ENCODE results near the gene DNM3. TPM values are rescaled to one million over a fixed set of nuclear protein-coding genes. Genes with fewer than 3 reads are reported as not detected.

The DNM3 gene
- total and polyA plus RNA-seq, 2 donors (not counting 1 experiment from before 2014, with no cell fraction given): 1.0 to 1.3 TPM

DNA sequence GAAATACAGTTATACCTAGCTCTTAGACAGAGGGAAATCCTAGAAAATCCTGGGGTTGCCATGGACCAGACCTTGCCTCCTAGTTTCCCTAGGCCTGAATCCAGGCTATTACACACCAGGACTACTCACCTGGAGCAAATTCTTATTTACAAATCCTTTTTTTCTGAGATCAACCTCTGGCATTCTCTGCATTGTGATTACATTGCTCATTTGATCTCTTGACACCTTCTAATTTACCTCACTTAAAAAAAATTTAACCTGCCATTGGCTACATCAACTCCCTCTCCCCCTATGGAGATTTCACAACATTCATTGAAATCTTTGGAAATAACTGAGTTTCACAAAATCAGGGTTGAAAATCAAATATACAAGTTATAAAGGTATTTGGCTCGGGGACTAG lies 576.3 kb downstream of the DNM3 start:
- Histone ChIP-seq H4K20me1 (ENCODE audit: control insufficient read depth, insufficient read depth, low read length, poor library complexity, severe bottlenecking) (no peaks in the 10 kb centered on the region), H3K27ac (ENCODE audit: low read length in 2 of 2) (no peak overlapping the region), H3K36me3 (replicated peaks in 1 of 2; ENCODE audit: control extremely low read depth in 1 of 2, control insufficient read depth in 1 of 2, extremely low read depth in 1 of 2, insufficient read depth in 2 of 2, low read length in 1 of 2) (no peaks in the 10 kb centered on the region), H3K79me2 (ENCODE audit: control insufficient read depth, insufficient read depth, low read length) (no peaks in the 10 kb centered on the region), H3K4me2 (replicated peaks; ENCODE audit: low read depth, low read length, poor library complexity, severe bottlenecking) (no peak overlapping the region), H3K4me1 (ENCODE audit: control insufficient read depth in 2 of 2, insufficient read depth in 2 of 2, low read length in 2 of 2) (no peaks in the 10 kb centered on the region), H3K27me3 (replicated peaks in 1 of 4; ENCODE audit: control extremely low read depth in 1 of 4, control insufficient read depth in 3 of 4, insufficient read depth in 4 of 4, low read length in 3 of 4) (no peaks in the 10 kb centered on the region), H3K9me3 (ENCODE audit: control extremely low read depth in 1 of 3, control insufficient read depth in 2 of 3, insufficient read depth in 1 of 3, low read length in 2 of 3) (no peaks in the 10 kb centered on the region), H3K9ac (ENCODE audit: low read length) (no peak overlapping the region), H3K4me3 (ENCODE audit: control extremely low read depth in 1 of 5, extremely low read depth in 1 of 5, insufficient read depth in 1 of 5, low read depth in 2 of 5, low read length in 4 of 5) (no peak overlapping the region), H2AFZ (ENCODE audit: insufficient read depth, low read depth, low read length, poor library complexity, severe bottlenecking) (no peak overlapping the region)
- H3K27me3 Mint-ChIP-seq: no peaks in the 10 kb centered on the region
- intact Hi-C loops (cut with micrococcal nuclease): no loop called here
- H3K27ac Mint-ChIP-seq: no peak overlapping the region
- DNase-seq (no peak), ATAC-seq (ENCODE audit: low read depth) (no peak)
- H3K4me1 Mint-ChIP-seq: no peaks in the 10 kb centered on the region
- H3K4me3 Mint-ChIP-seq: no peak overlapping the region
- 100% methylated on average over 1 of the region's 1 CpG for WGBS (ENCODE audit: insufficient coverage)
- POLR2A ChIA-PET: no interaction called here
- H3K9me3 Mint-ChIP-seq (ENCODE audit: insufficient read depth): no peaks in the 10 kb centered on the region
- CTCF ChIA-PET: interaction anchor here (1.5 to 3.4 kb wide), 3 partner anchors 8 to 415 kb away, joined by 3 to 14 read pairs (median 4); no protein-coding TSS in a partner anchor
- no peak for TF ChIP-seq EZH2 (IDR thresholded peaks at IDR 0.05; ENCODE audit: borderline replicate concordance, insufficient read depth, low read depth, low read length, poor library complexity, severe bottlenecking)
- TF ChIP-seq, protein P1, sequence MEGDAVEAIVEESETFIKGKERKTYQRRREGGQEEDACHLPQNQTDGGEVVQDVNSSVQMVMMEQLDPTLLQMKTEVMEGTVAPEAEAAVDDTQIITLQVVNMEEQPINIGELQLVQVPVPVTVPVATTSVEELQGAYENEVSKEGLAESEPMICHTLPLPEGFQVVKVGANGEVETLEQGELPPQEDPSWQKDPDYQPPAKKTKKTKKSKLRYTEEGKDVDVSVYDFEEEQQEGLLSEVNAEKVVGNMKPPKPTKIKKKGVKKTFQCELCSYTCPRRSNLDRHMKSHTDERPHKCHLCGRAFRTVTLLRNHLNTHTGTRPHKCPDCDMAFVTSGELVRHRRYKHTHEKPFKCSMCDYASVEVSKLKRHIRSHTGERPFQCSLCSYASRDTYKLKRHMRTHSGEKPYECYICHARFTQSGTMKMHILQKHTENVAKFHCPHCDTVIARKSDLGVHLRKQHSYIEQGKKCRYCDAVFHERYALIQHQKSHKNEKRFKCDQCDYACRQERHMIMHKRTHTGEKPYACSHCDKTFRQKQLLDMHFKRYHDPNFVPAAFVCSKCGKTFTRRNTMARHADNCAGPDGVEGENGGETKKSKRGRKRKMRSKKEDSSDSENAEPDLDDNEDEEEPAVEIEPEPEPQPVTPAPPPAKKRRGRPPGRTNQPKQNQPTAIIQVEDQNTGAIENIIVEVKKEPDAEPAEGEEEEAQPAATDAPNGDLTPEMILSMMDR (IDR thresholded peaks at IDR 0.05): no peak

DNA sequence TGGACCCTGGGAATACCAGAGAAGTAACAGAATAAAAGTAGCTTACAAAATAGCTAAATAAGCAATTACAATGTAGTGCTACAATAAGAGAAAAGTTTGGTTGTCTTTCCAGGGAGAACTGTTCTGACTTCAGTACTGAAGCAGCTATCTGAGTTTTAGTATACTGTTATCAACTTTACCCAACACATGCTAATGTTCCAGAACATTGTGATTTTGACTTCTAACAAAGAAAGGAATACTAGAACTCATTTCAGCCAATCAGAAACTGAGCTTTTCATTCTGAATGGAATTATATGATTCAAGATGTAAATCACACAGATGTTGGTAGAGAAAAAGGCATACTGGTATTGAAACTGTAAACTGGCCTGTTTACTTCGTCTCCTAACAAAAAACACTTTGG lies 579.1 kb downstream of the DNM3 start, which contains the start of gene C1orf105:
Gene C1orf105 (plus strand): TSS at position 301 of the 400 bp plus-strand sequence. CDS start 201 bp downstream, outside the sequence.
- H3K27ac Mint-ChIP-seq: no peak within 1 kb of the TSS
- H3K9me3 Mint-ChIP-seq (ENCODE audit: insufficient read depth): no peaks in the 10 kb centered on the region
- no peaks in the 10 kb centered on the region for H3K36me3 ChIP-seq (replicated peaks in 1 of 2; ENCODE audit: control extremely low read depth in 1 of 2, control insufficient read depth in 1 of 2, extremely low read depth in 1 of 2, insufficient read depth in 2 of 2, low read length in 1 of 2)

More for the DNA sequence above, 579.1 kb downstream of the DNM3 start, which contains the start of gene C1orf105:
- ChIA-PET POLR2A (no interaction called here), CTCF (interaction anchor here (1.6 kb wide), 1 partner anchor 418 kb away, joined by 8 read pairs; no protein-coding TSS in a partner anchor)
- no peaks in the 10 kb centered on the region for H4K20me1 ChIP-seq (ENCODE audit: control insufficient read depth, insufficient read depth, low read length, poor library complexity, severe bottlenecking)
- H3K9me3 ChIP-seq (ENCODE audit: control extremely low read depth in 1 of 3, control insufficient read depth in 2 of 3, insufficient read depth in 1 of 3, low read length in 2 of 3): no peaks in the 10 kb centered on the region
- H3K4me2 ChIP-seq (replicated peaks; ENCODE audit: low read depth, low read length, poor library complexity, severe bottlenecking): no peak within 1 kb of the TSS
- H3K4me1 ChIP-seq (ENCODE audit: control insufficient read depth in 2 of 2, insufficient read depth in 2 of 2, low read length in 2 of 2): no peaks in the 10 kb centered on the region
- no CpG with 5 or more reads among the region's 1 CpG for whole genome bisulfite sequencing (ENCODE audit: insufficient coverage)
- no peaks in the 10 kb centered on the region for H3K27me3 ChIP-seq (replicated peaks in 1 of 4; ENCODE audit: control extremely low read depth in 1 of 4, control insufficient read depth in 3 of 4, insufficient read depth in 4 of 4, low read length in 3 of 4)
- ATAC-seq (ENCODE audit: low read depth) (no peak), DNase-seq (no peak)
- H2AFZ ChIP-seq (ENCODE audit: insufficient read depth, low read depth, low read length, poor library complexity, severe bottlenecking): no peak within 1 kb of the TSS
- H3K4me1 Mint-ChIP-seq: no peaks in the 10 kb centered on the region
- no peak within 1 kb of the TSS for H3K9ac ChIP-seq (ENCODE audit: low read length)
- no peak for TF ChIP-seq EZH2 (IDR thresholded peaks at IDR 0.05; ENCODE audit: borderline replicate concordance, insufficient read depth, low read depth, low read length, poor library complexity, severe bottlenecking)
- TF ChIP-seq, protein P1 (IDR thresholded peaks at IDR 0.05): no peak
- no peak within 1 kb of the TSS for H3K4me3 ChIP-seq (ENCODE audit: control extremely low read depth in 1 of 5, extremely low read depth in 1 of 5, insufficient read depth in 1 of 5, low read depth in 2 of 5, low read length in 4 of 5)
- intact Hi-C loops (cut with micrococcal nuclease): no loop called here
- H3K79me2 ChIP-seq (ENCODE audit: control insufficient read depth, insufficient read depth, low read length): no peaks in the 10 kb centered on the region
- no peak within 1 kb of the TSS for H3K4me3 Mint-ChIP-seq
- H3K27ac ChIP-seq (ENCODE audit: low read length in 2 of 2): no peak within 1 kb of the TSS
- H3K27me3 Mint-ChIP-seq: no peaks in the 10 kb centered on the region
